OCI-LY7 (cell line): ENCODE results near the gene SNX19.

Experiments
- CTCF ChIP-seq: fragments of 200-600 bp; sonication (generic); conservative IDR thresholded peaks from 2 replicates; pipeline ENCODE4 v1.5.1; 2014; ENCODE audit warnings: mild to moderate bottlenecking, antibody characterized with exemption, low read length, moderate library complexity, mixed read lengths
- EZH2phosphoT487 ChIP-seq: fragments of 200-600 bp; sonication (generic); IDR thresholded peaks from 2 replicates; pipeline ENCODE4 v1.6.1; 2018; ENCODE audit warnings: low read depth, borderline replicate concordance, mild to moderate bottlenecking, mixed run types, antibody characterized with exemption, low read length, moderate library complexity, mixed read lengths

- TF ChIP-seq CTCF (no peak), EZH2phosphoT487 (no peak)
Measured at GRCh38 chr11:130828741-130829140, 87.5 kb downstream of the SNX19 start.
